COR-L47 (cell line): ENCODE measurements around the gene PGAP6.
"Not testable (repeated sequence)": the region's sequence is repeated elsewhere in the genome, so short reads cannot be mapped to it uniquely, and the experiment has no call there.

ENCODE experiments used
- DNase-seq: peaks from one replicate; lab custom pipeline; 2025; lab: John Stamatoyannopoulos, UW

PGAP6 gene

GRCh38 chr16:367333-367903 lies 14.4 kb downstream of the PGAP6 start:
- DNase-seq, result no peak

GRCh38 chr16:366476-366875 lies 15.3 kb downstream of the PGAP6 start:
- no peak for DNase-seq

- DNase-seq, result no peak
Observed at GRCh38 chr16:364595-365491, 16.9 kb downstream of the PGAP6 start.

- no peak for DNase-seq
Observed at GRCh38 chr16:363766-364490, 17.9 kb downstream of the PGAP6 start.

- DNase-seq, result no peak
Observed at GRCh38 chr16:363110-363765, 18.5 kb downstream of the PGAP6 start.

GRCh38 chr16:362702-362999 lies 19.1 kb downstream of the PGAP6 start:
- not testable (repeated sequence) for DNase-seq

GRCh38 chr16:361872-362701 lies 19.7 kb downstream of the PGAP6 start:
- peak; percentile 86 for DNase-seq

GRCh38 chr16:361341-361871 lies 20.4 kb downstream of the PGAP6 start:
- no peak for DNase-seq

- no peak for DNase-seq
Observed at GRCh38 chr16:360698-361336, 21.0 kb downstream of the PGAP6 start.

GRCh38 chr16:359871-360697 lies 21.7 kb downstream of the PGAP6 start:
- DNase-seq, result no peak

- no peak for DNase-seq
Observed at GRCh38 chr16:359067-359763, 22.6 kb downstream of the PGAP6 start.

- DNase-seq, result no peak
Observed at GRCh38 chr16:356741-357140, 25.0 kb downstream of the PGAP6 start.

GRCh38 chr16:354971-355461 lies 26.8 kb downstream of the PGAP6 start:
- DNase-seq, result no peak

- no peak for DNase-seq
Observed at GRCh38 chr16:354291-354881, 27.4 kb downstream of the PGAP6 start.

GRCh38 chr16:353404-354290 lies 28.1 kb downstream of the PGAP6 start:
- no peak for DNase-seq

- DNase-seq, result peak; percentile 99
Observed at GRCh38 chr16:352547-353403, 29.0 kb downstream of the PGAP6 start, which contains the start of gene AXIN1. Gene AXIN1, minus strand, starts transcription at chr16:352723. Its CDS starts 5,698 bp downstream, at chr16:347025.
